Esophagus squamous epithelium (tissue), 5 donors: Measurements from ENCODE around the gene TPK1. TPM values are rescaled to one million over a fixed set of nuclear protein-coding genes. Genes with fewer than 3 reads are reported as not detected.

Experiments used
- DNase-seq: peaks from one replicate; lab custom pipeline; 2025; lab: John Stamatoyannopoulos, UW
- H3K27ac ChIP-seq, 4 donors: fragments of 200-600 bp; sonication (generic); one replicate each; pipeline ENCODE4 v1.5.1; 2016 to 2019; ENCODE audit warnings: mild to moderate bottlenecking in 1 of 4
- H3K27me3 ChIP-seq, 4 donors: fragments of 200-600 bp; sonication (generic); 1 replicate in 3 of 4; 2 replicates in 1 of 4; pipeline versions ENCODE4 v1.5.1 to v1.6.0; 2017 to 2021; ENCODE audit warnings: antibody characterized with exemption in 1 of 4
- H3K36me3 ChIP-seq, 3 donors: fragments of 200-600 bp; sonication (generic); one replicate each; pipeline ENCODE4 v1.5.1; 2016 to 2019
- H3K4me1 ChIP-seq, 3 donors: fragments of 200-600 bp; sonication (generic); one replicate each; pipeline ENCODE4 v1.5.1; 2017 to 2019
- H3K4me3 ChIP-seq, 4 donors: fragments of 200-600 bp; sonication (generic); 1 replicate in 3 of 4; 2 replicates in 1 of 4; pipeline ENCODE4 v1.5.1; 2016 to 2019; ENCODE audit warnings: mild to moderate bottlenecking in 2 of 4, moderate library complexity in 1 of 4
- H3K9me3 ChIP-seq, 3 donors: fragments of 200-600 bp; sonication (generic); one replicate each; pipeline ENCODE4 v1.5.1; 2016 to 2019
- CTCF ChIP-seq, 6 experiments: fragments of 450-650 bp in 4 of 6; fragments of 200-600 bp in 2 of 6; sonication (generic) in 2 of 6; IDR thresholded peaks; one replicate each; pipeline ENCODE4 v1.5.1; 2016 to 2019; ENCODE audit warnings: antibody characterized with exemption in 6 of 6, mild to moderate bottlenecking in 4 of 6, moderate library complexity in 4 of 6
- POLR2A ChIP-seq, 4 donors: fragments of 450-650 bp; IDR thresholded peaks; one replicate each; pipeline ENCODE4 v1.6.1; 2017; ENCODE audit warnings: antibody characterized with exemption in 4 of 4, mild to moderate bottlenecking in 4 of 4, moderate library complexity in 3 of 4
- WGBS, 2 donors: methylation state at CpG; one replicate each; pipeline ENCODE4 v1.1.5; 2018; 5-methylcytosine and 5-hydroxymethylcytosine counted together
- intact Hi-C: fragments of 100-400 bp; cut with DNase I; formaldehyde crosslinking; loops from one replicate; pipeline ENCODE4 v1.15.0; 2022
- total RNA-seq, 4 donors: library from RNA; depleted of rRNA; stranded (reverse); fragments of >200 nt; gene quantifications; one replicate each; pipeline ENCODE4 v1.1.0, GENCODE V29; 2016
- donor health status: DM: yes; HTN: yes; CAD: no.

TPK1 gene
- total RNA-seq, 4 donors from 2014 or later: 2.3 to 8.4 (median 2.7) TPM

- Histone ChIP-seq H3K4me3 (no peak overlapping the region), H3K9me3 (peaks cover 0 to 4% (median 0%) of the 10 kb centered on the region in 3 donors), H3K36me3 (no peaks in the 10 kb centered on the region), H3K27me3 (no peaks in the 10 kb centered on the region), H3K27ac (no peak overlapping the region), H3K4me1 (no peaks in the 10 kb centered on the region)
- 87 to 94% methylated on average over 4 of the region's 4 CpGs for WGBS, 2 donors
- TF ChIP-seq POLR2A (IDR thresholded peaks at IDR 0.05) (no peak), CTCF (IDR thresholded peaks at IDR 0.05) (no peak)
- intact Hi-C loops: no loop called here
- no peak for DNase-seq
Measured at GRCh38 chr7:144759653-144760052, 76.2 kb downstream of the TPK1 start.

GRCh38 chr7:144747936-144748335 lies 87.9 kb downstream of the TPK1 start:
- Histone ChIP-seq H3K4me1 (no peaks in the 10 kb centered on the region), H3K9me3 (no peaks in the 10 kb centered on the region), H3K4me3 (no peak overlapping the region), H3K27me3 (no peaks in the 10 kb centered on the region), H3K36me3 (no peaks in the 10 kb centered on the region), H3K27ac (no peak overlapping the region)
- WGBS, 2 donors: 71 to 76% methylated on average over 2 of the region's 2 CpGs
- TF ChIP-seq POLR2A (IDR thresholded peaks at IDR 0.05): no peak
- no peak for TF ChIP-seq CTCF (IDR thresholded peaks at IDR 0.05)
- intact Hi-C loops: no loop called here
- no peak for DNase-seq

GRCh38 chr7:144738708-144739314 lies 97.0 kb downstream of the TPK1 start:
- DNase-seq: no peak
- intact Hi-C loops: no loop called here
- WGBS, 2 donors: 35 to 39% methylated on average over 5 of the region's 5 CpGs
- H3K9me3 ChIP-seq: no peaks in the 10 kb centered on the region
- H3K4me3 ChIP-seq: no peak overlapping the region
- peak; percentile 22 to 67 (median 56) for TF ChIP-seq CTCF (IDR thresholded peaks at IDR 0.05)
- TF ChIP-seq POLR2A (IDR thresholded peaks at IDR 0.05): no peak
- no peaks in the 10 kb centered on the region for H3K36me3 ChIP-seq
- H3K27ac ChIP-seq: no peak overlapping the region
- no peaks in the 10 kb centered on the region for H3K4me1 ChIP-seq
- H3K27me3 ChIP-seq: no peaks in the 10 kb centered on the region

GRCh38 chr7:144738146-144738545 lies 97.7 kb downstream of the TPK1 start:
- H3K4me1 ChIP-seq: no peaks in the 10 kb centered on the region
- H3K4me3 ChIP-seq: no peak overlapping the region
- intact Hi-C loops: no loop called here
- WGBS, 2 donors: 27 to 33% methylated on average over 3 of the region's 3 CpGs
- no peaks in the 10 kb centered on the region for H3K36me3 ChIP-seq
- no peaks in the 10 kb centered on the region for H3K27me3 ChIP-seq
- no peaks in the 10 kb centered on the region for H3K9me3 ChIP-seq
- TF ChIP-seq POLR2A (IDR thresholded peaks at IDR 0.05) (no peak), CTCF (IDR thresholded peaks at IDR 0.05) (no peak)
- no peak for DNase-seq
- H3K27ac ChIP-seq: no peak overlapping the region

GRCh38 chr7:144736880-144737493 lies 98.9 kb downstream of the TPK1 start:
- no peak overlapping the region for H3K4me3 ChIP-seq
- no peaks in the 10 kb centered on the region for H3K36me3 ChIP-seq
- no peak overlapping the region for H3K27ac ChIP-seq
- H3K9me3 ChIP-seq: no peaks in the 10 kb centered on the region
- no peak for DNase-seq
- 14 to 27% methylated on average over 1 of the region's 1 CpG for WGBS, 2 donors
- intact Hi-C loops: no loop called here
- TF ChIP-seq CTCF (IDR thresholded peaks at IDR 0.05): no peak
- TF ChIP-seq POLR2A (IDR thresholded peaks at IDR 0.05): no peak
- H3K4me1 ChIP-seq: no peaks in the 10 kb centered on the region
- H3K27me3 ChIP-seq: no peaks in the 10 kb centered on the region
